Inferior parietal cortex (tissue), 1 donor: ENCODE results near the gene SLC25A12.

Experiments
- DNase-seq: peaks from one replicate; pipeline ENCODE4 v3.0.0-alpha.2; 2016; ENCODE audit errors: extremely low spot score

SLC25A12 gene

GRCh38 chr2:171889808-171890207, 4.2 kb downstream of the SLC25A12 start:
- DNase-seq, result no peak

- no peak for DNase-seq
Observed at GRCh38 chr2:171889333-171889732, 4.7 kb downstream of the SLC25A12 start.

GRCh38 chr2:171883275-171883893, 10.7 kb downstream of the SLC25A12 start:
- no peak for DNase-seq

GRCh38 chr2:171882089-171882769, 11.8 kb downstream of the SLC25A12 start:
- DNase-seq, result no peak

- DNase-seq, result no peak
Observed at GRCh38 chr2:171880774-171881173, 13.3 kb downstream of the SLC25A12 start.

GRCh38 chr2:171879865-171880264, 14.2 kb downstream of the SLC25A12 start:
- no peak for DNase-seq

- DNase-seq, result no peak
Observed at GRCh38 chr2:171878481-171878993, 15.5 kb downstream of the SLC25A12 start.

- no peak for DNase-seq
Observed at GRCh38 chr2:171874963-171875362, 19.1 kb downstream of the SLC25A12 start.

- no peak for DNase-seq
Observed at GRCh38 chr2:171874517-171874916, 19.5 kb downstream of the SLC25A12 start.

GRCh38 chr2:171864357-171864985, 29.6 kb downstream of the SLC25A12 start:
- no peak for DNase-seq

GRCh38 chr2:171862501-171862900, 31.5 kb downstream of the SLC25A12 start:
- DNase-seq, result no peak

- DNase-seq, result no peak
Observed at GRCh38 chr2:171858397-171858958, 35.6 kb downstream of the SLC25A12 start.

- DNase-seq, result no peak
Observed at GRCh38 chr2:171855401-171855800, 38.6 kb downstream of the SLC25A12 start.

GRCh38 chr2:171852366-171852888, 41.6 kb downstream of the SLC25A12 start:
- DNase-seq, result no peak

GRCh38 chr2:171847627-171848026, 46.4 kb downstream of the SLC25A12 start:
- no peak for DNase-seq

GRCh38 chr2:171846894-171847293, 47.1 kb downstream of the SLC25A12 start:
- DNase-seq, result no peak

GRCh38 chr2:171841996-171842395, 52.0 kb downstream of the SLC25A12 start:
- no peak for DNase-seq

- no peak for DNase-seq
Observed at GRCh38 chr2:171837736-171838135, 56.3 kb downstream of the SLC25A12 start.

GRCh38 chr2:171836146-171836910, 57.7 kb downstream of the SLC25A12 start:
- DNase-seq, result no peak

GRCh38 chr2:171835386-171835785, 58.7 kb downstream of the SLC25A12 start:
- no peak for DNase-seq

GRCh38 chr2:171834286-171834685, 59.8 kb downstream of the SLC25A12 start:
- no peak for DNase-seq

- no peak for DNase-seq
Observed at GRCh38 chr2:171832489-171832888, 61.6 kb downstream of the SLC25A12 start.
